HG03457 (cell line): Measurements from ENCODE around the gene USP21.

Experiments
- ATAC-seq: cut with Tn5 transposase; IDR thresholded peaks from one replicate; pipeline ENCODE4 v1.9.1; 2021; ENCODE audit warnings: moderate number of reproducible peaks; ENCODE audit not compliant: unreplicated experiment

USP21 gene

DNA sequence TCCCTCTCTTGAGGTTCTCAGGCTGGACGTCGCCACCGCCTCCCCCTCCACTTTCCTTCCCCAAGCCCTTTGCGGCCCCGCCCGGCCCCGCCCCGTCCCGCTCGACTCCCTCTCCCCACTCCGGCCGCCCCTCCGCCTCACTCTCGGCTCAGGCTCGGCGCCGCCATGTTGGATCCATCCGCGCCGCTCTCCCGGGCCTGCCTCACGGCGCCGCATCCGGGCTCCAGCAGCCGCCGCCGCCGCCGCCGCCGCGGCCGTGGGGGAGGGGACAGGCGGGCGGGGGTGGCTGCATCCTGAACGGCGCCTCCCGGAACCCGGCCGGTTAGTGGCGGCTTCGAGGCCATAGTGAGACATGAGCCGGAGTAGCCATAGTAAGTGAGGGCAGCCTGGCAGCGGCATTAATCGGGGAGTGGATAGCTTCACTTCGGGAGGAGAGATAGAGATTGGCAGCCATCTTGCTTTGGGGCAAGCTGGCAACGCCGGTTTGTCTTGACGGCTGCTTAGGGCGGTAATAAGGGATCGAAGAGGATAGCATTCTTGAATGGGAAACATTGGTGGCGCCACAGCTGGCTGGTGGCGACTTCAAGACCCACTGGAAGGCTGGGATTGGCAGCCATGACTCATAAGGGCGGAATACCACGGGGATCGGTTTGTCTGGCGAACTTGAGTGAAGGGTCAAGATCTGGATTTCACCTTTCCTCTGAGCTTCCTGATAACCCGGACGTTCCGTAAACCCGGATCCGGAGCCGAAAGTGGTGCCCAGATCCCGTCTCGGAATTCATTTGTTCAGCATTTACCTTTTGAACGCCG, 26.7 kb upstream of the USP21 start, which contains the start of gene DEDD:
Gene DEDD, minus strand, starts transcription at position 258 of the 810 bp plus-strand sequence. CDS start 8,205 bp downstream, outside the sequence.
- peak; percentile 83 for ATAC-seq

DNA sequence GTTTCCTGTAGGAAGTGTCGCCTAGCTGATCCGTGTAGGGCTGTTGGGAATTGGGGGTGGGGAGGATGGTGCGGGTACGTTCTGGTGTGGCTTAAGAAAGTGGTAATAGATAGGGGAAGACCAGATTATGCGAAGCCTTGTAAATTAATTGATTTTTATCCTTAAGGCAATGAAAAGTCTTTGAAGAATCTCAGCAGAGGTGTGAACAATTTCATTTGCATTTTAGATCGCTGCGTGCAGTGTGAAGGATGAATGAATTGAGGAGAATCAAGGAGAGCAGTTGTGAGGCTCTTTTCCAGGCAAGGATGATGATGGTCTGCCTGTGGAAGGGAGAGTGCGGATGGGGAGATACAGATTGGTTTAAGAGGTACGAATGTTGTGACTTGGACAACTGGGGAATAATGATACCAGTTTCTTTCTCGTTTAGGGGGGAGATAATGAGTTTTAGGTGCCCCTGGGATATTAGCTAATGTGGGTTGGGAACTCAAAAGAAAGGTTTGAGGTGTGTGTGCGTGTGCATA, 26.0 kb upstream of the USP21 start:
- ATAC-seq, result no peak

DNA sequence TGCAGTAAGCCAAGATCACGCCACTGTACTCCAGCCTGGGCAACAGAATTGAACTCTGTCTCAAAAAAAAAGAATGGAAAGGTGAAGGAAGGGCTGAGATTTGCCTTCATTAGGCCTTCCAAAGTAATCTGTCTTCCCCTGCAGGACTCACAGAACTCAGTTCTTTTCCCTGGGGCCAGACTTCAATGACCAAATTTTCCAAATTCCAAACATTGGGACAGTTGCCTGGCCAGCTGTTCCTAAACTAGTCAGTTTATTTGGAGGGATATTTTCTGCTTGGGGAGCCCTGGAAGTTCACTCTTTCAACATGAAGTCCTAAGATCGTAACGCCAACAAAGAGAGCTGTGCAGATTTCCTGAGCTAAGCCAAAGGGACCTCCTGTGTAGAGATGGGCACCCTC, 21.4 kb upstream of the USP21 start:
- ATAC-seq, result no peak

DNA sequence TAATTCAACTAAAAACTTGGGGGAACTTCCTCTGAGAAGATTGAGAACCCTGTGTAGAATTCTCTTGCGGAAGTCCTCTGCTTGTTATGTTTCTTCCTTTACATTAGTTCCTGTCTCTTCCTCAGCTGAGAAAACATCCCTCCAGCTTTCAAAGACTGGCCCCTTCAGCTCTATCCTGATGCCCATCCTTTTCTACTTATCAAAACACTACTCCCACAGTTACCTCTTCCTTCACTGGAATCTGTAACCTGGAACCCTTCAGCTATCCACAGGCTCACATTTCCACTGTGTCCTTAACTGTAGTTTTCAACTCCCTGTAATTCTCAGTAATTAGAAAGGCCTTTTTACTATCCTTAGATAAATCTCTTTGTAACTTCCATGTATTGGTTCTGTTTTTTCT, 20.9 kb upstream of the USP21 start:
- no peak for ATAC-seq

DNA sequence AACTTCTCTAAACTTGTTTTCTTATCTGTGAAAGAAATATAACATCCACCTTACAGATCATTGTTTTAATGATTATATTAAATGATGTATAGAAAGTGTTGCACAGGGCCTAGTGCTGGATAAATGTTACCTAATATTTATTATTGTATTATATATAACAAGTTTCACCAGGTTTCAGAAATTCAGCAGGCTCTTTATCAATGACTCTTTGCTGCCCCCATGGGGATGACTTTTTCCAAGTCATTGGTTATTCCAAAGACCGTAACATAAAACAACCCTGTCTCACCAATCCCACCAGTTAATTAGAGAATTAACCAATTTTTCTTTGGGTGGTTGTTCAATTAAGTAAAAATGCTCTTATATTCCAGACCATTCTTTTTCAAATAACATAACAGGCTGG, 19.5 kb upstream of the USP21 start:
- no peak for ATAC-seq

DNA sequence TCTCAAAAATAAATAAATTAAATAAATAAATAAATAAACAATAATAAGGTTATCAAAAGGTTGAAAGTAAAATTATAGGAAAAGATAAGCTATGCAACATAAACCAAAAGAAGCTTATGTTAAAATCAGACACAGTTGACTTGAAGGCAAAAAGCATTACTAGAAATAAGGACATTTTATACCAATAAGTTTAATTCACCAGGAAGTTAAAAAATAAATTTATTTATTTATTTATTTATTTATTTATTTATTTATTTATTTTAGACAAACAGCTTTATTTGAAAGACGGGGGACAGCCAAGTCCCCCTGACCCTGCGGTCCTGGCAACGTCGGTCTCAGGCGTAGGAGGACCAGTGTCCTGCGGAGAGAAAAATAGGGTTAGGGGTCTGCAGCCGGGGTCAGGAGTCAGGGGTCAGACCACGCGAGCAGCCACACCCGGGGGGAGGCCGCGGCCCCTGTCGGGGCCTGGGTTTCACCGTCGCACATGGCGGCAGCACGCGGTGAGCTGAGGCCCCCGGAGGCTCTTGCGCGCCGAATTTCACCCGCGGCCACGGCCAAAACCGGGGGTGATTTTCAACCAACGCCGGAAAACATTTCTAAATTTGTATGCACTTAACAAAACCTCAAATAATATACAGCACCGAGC, 18.4 kb upstream of the USP21 start:
- ATAC-seq, result no peak

DNA sequence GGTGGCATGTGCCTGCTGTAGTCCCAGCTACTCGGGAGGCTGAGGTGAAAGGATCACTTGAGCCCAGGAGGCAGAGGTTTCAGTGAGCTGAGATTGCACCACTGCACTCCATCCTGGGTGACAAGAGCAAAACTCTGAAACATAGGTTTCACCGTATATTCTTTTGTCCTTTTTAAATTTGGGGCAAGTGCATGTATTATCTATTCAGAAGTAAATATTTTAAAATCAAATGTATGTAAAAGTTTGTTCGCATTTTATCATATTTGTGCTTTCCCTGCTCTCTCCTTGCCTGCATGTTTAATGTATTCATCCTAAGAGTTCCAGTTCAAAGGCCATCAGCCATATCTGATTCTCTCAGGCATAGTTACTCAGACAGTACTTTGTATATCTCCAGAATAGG, 13.5 kb upstream of the USP21 start:
- ATAC-seq, result no peak

DNA sequence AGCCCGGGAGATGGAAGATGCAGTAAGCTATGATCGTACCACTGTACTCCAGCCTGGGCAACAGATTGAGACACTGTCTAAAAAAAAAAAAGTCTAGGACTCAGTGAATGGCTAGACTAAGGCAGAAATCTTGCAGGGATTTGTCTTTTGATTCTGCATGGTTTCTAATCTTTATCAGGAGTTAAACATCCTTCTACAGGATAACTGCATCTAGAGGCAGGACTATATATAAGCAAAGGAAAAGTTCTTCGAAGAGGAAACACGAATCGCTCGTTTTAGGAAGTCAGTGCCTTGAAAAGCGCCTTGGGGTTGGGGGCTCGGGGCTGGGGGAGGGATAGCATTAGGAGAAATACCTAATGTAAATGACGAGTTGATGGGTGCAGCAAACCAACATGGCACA, 6.1 kb upstream of the USP21 start:
- ATAC-seq, result no peak

DNA sequence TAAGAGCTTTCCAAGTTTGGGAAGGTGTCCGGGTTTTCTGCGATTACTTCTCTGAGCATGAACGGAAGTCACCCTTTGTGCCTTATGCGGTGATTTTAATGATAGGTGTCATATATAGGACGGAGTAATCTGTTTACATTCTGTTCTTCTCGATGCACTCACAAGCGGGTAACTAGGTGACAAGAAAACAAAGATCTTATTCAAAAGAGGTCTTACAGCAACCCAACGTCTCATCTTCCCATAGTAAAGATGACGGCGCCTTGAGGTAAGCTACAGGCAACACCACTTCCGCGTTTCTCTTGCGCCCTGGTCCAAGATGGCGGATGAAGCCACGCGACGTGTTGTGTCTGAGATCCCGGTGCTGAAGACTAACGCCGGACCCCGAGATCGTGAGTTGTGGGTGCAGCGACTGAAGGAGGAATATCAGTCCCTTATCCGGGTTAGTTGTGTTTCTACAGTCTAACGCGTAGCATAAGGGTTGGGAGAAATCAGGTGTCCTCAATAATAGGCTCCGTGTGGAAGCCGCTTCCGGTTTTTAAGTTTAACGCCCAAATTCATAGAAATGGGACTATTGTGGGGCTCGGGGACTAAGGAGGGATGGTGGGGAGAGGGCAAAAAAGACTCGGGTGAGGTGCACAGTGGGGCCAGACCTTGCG, 5.5 kb upstream of the USP21 start, which contains the start of gene UFC1:
Gene UFC1, plus strand, starts transcription at position 297 of the 656 bp plus-strand sequence. Its CDS starts 20 bp downstream, at position 317.
- peak; percentile 50 for ATAC-seq

DNA sequence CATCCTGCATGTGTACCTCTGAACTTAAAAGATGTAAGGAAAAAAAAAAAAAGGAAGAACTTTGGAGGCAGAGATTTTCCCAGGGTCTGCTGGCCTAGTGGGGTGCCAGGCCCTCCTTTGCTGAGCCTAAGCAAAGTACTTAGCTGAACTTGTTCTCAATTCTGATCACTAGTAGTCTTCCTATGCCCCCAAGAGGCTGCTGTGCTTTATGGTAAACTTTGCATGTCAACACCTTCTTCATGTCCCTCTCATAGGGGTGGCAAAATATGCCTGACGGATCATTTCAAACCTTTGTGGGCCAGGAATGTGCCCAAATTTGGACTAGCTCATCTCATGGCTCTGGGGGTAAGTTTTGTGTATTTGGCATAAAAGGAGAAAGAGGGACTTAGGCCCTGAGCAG, 1.4 kb upstream of the USP21 start:
- ATAC-seq, result no peak

DNA sequence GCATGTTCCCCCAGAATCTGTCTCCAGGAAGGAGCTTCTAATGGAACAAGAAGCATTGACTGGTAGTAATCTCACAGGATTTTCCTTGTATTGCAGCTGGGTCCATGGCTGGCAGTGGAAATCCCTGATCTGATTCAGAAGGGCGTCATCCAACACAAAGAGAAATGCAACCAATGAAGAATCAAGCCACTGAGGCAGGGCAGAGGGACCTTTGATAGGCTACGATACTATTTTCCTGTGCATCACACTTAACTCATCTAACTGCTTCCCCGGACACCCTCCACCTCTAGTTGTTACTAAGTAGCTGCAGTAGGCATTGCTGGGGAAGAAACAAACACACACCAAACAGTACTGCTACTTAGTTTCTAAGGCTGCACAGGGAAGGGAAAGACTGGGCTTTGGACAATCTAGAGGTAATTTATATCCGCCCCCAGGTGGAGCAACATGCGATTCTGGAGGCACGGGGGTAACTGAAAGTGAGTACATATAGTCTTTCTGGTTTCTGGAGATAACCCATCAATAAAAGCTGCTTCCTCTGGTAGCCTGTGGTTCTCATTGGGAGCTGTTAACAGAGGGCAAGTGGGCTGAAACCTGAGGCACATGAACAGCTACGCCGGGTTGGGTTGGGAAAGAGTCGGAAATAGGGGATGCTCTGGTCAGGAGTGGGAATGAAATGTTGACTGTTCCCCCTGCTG, 837 bp upstream of the USP21 start:
- ATAC-seq, result no peak

DNA sequence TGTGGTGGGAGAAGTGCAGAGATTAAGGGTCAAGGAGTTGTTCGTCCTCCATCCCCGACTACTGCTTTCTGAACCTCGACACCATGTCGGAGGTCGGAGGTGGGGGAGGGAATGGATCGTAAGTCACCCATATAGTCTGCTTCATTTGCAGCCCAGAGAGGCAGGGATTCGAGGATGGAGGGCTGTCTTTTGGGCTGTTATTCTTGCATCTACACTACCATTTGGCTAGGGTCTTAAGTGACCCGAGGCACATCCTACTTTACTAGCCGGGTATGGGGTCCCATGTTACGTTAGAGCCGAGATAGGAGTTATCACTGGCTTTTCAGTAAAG, 578 bp downstream of the USP21 start:
- no peak for ATAC-seq

DNA sequence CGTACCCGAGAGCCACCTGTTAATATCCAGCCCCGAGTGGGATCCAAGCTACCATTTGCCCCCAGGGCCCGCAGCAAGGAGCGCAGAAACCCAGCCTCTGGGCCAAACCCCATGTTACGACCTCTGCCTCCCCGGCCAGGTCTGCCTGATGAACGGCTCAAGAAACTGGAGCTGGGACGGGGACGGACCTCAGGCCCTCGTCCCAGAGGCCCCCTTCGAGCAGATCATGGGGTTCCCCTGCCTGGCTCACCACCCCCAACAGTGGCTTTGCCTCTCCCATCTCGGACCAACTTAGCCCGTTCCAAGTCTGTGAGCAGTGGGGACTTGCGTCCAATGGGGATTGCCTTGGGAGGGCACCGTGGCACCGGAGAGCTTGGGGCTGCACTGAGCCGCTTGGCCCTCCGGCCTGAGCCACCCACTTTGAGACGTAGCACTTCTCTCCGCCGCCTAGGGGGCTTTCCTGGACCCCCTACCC, 1.4 kb downstream of the USP21 start:
- ATAC-seq, result no peak

DNA sequence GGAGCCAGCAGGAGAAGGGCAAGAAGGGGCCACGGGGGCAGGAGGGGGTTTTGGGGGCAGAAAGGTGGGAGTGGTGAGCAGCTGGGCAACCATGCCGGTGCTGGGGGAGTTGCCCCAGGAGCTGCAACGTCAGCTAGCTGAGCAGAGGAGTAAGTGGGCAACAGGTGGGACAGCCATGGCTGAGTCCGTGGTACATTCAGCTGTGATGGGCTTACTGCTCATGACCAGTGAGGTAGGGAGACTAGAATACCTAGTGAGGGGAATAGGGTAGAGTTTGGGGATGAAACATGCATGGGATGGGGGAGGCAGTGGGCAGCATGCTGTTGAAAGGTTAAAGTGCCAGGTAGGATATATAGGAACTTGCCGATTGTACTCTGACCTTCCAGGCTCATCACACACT, 2.4 kb downstream of the USP21 start:
- ATAC-seq, result no peak

DNA sequence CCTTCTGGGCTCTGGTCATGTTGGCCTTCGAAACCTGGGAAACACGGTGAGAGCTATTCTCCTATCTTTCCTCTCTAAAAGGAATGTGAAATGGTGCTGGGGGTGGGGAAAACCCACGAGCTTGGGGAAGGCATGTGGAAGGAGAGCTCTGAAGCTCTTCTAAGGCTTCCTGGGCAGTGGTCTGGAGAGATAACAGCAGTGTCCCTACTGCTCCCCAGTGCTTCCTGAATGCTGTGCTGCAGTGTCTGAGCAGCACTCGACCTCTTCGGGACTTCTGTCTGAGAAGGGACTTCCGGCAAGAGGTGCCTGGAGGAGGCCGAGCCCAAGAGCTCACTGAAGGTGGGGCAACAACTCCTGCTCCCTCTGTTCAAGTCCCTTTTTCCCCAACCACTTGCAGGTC, 2.8 kb downstream of the USP21 start:
- ATAC-seq, result no peak

DNA sequence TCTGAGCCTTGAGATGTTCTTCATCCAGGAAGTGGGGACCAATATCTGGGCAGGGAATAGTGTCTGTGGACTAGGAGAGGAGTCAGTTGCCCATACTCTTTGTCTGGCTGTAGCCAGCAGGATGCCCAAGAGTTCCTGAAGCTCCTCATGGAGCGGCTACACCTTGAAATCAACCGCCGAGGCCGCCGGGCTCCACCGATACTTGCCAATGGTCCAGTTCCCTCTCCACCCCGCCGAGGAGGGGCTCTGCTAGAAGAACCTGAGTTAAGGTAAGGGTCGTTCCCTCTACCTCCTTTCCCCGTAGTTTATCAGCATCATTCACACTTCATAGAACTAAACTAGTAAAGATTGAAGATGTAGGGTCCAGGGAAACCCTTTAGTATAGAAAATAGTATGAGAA, 3.5 kb downstream of the USP21 start:
- ATAC-seq, result no peak

DNA sequence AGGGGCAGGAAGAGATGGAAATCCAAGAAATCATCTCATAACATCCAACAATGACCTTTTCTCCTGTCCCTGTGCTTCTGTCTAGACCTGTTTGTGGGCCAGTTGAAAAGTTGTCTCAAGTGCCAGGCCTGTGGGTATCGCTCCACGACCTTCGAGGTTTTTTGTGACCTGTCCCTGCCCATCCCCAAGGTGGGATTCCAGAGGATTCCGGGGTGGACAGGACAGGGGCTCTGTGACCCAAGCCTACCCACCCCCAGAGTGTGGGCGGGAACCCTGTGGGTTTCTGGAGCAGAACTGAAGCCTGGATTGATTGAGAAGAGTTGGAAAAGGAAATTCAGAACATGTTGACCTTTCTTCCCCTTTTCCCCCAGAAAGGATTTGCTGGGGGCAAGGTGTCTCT, 4.5 kb downstream of the USP21 start:
- no peak for ATAC-seq

DNA sequence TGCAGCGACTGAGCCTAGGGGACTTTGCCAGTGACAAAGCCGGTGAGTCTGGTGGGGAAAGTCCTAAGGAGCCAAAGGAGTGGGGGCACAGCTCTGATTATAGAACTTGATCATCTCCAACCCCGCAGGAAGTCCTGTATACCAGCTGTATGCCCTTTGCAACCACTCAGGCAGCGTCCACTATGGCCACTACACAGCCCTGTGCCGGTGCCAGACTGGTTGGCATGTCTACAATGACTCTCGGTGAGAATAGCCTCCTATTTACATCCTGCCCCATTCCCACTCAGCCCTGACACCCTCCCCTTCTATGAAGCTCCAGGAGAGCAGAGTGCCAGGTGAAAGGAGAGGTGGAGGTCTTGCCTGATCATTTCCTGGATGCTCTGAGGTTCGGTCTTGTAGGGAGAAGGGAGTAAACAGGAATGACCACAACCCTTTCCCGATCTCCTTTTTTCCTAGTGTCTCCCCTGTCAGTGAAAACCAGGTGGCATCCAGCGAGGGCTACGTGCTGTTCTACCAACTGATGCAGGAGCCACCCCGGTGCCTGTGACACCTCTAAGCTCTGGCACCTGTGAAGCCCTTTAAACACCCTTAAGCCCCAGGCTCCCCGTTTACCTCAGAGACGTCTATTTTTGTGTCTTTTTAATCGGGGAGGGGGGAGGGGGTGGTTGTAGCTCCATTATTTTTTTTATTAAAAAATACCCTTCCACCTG, 5.8 kb downstream of the USP21 start:
- ATAC-seq, result no peak

DNA sequence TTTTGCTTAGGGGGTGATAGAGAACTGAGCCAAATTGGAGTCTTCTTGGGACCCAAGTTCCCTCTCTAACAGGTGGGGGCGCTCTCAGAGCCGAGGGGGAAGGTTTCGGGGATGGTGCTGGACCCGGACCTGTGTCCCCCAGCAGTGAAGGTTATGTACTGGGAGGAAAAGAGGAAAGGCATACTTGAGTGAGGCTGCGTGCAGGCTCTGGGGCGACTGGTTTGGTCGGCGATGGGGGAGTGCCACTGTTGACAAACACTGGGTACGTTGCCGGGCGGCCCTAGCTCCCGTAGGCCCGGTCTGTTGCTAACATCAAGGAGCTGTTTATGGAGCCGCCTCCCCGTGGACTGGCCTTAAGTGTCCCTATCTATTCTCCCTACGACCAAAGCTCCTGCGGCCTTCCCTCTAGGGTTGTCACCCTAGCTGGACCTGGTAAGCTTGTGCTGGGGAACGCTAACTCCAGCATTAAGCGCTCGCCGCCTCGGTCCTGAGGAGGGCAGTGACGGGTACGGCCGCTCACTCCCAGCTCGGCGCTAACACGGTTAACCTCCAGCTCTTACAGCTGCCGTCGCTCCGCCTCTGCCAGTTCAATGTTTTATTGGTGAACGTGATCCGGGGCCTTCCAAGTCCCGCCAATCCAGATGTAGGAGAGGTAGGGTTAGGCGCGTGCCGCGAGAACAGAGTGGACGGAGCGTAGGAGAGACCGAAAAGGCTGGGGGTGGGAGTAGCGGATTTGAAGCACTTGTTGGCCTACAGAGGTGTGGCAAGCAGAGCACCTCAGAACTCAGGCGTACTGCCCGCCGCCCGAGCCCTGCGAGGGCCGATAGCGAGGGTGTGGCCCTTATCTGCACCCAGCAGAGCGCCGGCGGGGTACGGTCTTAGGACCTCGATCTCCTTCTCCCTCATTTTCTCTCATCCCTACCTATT, 6.7 kb downstream of the USP21 start, which contains the start of gene PPOX:
Gene PPOX, plus strand, starts transcription at position 685 of the 927 bp plus-strand sequence. CDS start 422 bp downstream, outside the sequence.
- peak; percentile 80 for ATAC-seq
